ENCODE results near the gene ZC3H18.

GRCh38 chr16:88677721-88678120 lies 107.5 kb downstream of the ZC3H18 start:
- no peak for TF ChIP-seq CTCF (conservative IDR thresholded peaks at IDR 0.05; ENCODE audit: low read depth, low read length)
- TF ChIP-seq EZH2 (IDR thresholded peaks at IDR 0.05; ENCODE audit: low read length, unreplicated experiment), result no peak
- TF ChIP-seq EZH2phosphoT487 (IDR thresholded peaks at IDR 0.05; ENCODE audit: borderline replicate concordance, low read length), result no peak
